HepG2 (cell line): ENCODE measurements around the gene AHCY. TPM values are rescaled to one million over a fixed set of nuclear protein-coding genes. Genes with fewer than 3 reads are reported as not detected.

Experiments
- ATAC-seq: fragments of 200-7000 bp; cut with Tn5 transposase; 3 replicates; pipeline ENCODE4 v1.9.1; 2020; ENCODE audit warnings: mild to moderate bottlenecking, moderate library complexity
- BruUV-seq: library from RNA; stranded (reverse); fragments of 400-500 nt; replicated peaks from 2 replicates; lab custom pipeline; 2021; lab: Mats Ljungman, UMichigan
- CTCF ChIA-PET: fragments of 300-600 bp; formaldehyde crosslinking; extraction: SDS; loops from one replicate; lab custom pipeline; 2021; ENCODE audit warnings: low total read pairs, inconsistent platforms, low intra/inter-chr PET ratio; lab: Yijun Ruan, JAX
- POLR2A ChIA-PET: fragments of 350-600 bp; sonication (Branson Sonifier 250); formaldehyde crosslinking; loops from one replicate; lab custom pipeline; 2020; ENCODE audit warnings: antibody characterized with exemption, inconsistent platforms; lab: Yijun Ruan, JAX
- DNase-seq: peaks from one replicate; pipeline ENCODE4 v3.0.0-alpha.2; 2015; ENCODE audit warnings: low spot score
- FAIRE-seq: peaks from 3 replicates; lab custom pipeline; 2011; peaks lifted over from hg19 to GRCh38; lab: Jason Lieb, UNC
- H2AFZ ChIP-seq: one replicate; pipeline ENCODE4 v1.6.1; 2011; ENCODE audit warnings: low read length, inconsistent platforms
- H3K27ac ChIP-seq: fragments of 300-600 bp; 3 replicates; pipeline ENCODE4 v1.8.0; 2011; ENCODE audit warnings: mixed run types, mild to moderate bottlenecking, mixed read lengths, low read length, inconsistent platforms; ENCODE audit not compliant: insufficient read depth; ENCODE audit errors: extremely low read length
- H3K27me3 ChIP-seq, 2 experiments: fragments of 200-600 bp in 1 of 2; 2 replicates in 1 of 2; 3 replicates in 1 of 2; pipeline versions ENCODE4 v1.6.0 to v1.8.0; 2011; ENCODE audit warnings: low read length in 2 of 2, mild to moderate bottlenecking in 2 of 2, moderate library complexity in 2 of 2, inconsistent platforms in 1 of 2; ENCODE audit not compliant: insufficient read depth in 2 of 2, control insufficient read depth in 1 of 2
- H3K36me3 ChIP-seq, 2 experiments: fragments of 200-600 bp in 1 of 2; replicated peaks in 1 of 2; 2 replicates in 1 of 2; 3 replicates in 1 of 2; pipeline versions ENCODE4 v1.5.1 to v1.8.0; 2011; ENCODE audit warnings: low read length in 2 of 2, inconsistent platforms in 1 of 2; ENCODE audit not compliant: insufficient read depth in 2 of 2, control insufficient read depth in 1 of 2
- H3K4me1 ChIP-seq: 2 replicates; pipeline ENCODE4 v1.5.1; 2012; ENCODE audit warnings: low read length, inconsistent platforms; ENCODE audit not compliant: insufficient read depth
- H3K4me2 ChIP-seq: 2 replicates; pipeline ENCODE4 v1.6.0; 2011; ENCODE audit warnings: low read depth, low read length, inconsistent platforms
- H3K4me3 ChIP-seq, 3 experiments: fragments of 200-600 bp in 1 of 3; sonication (generic), shearing (Covaris generic) in 1 of 3; replicated peaks in 1 of 3; 2 replicates each; pipeline ENCODE4 v1.5.1; 2011 to 2016; ENCODE audit warnings: low read length in 3 of 3, inconsistent platforms in 2 of 3, low read depth in 2 of 3, mild to moderate bottlenecking in 2 of 3, control low read depth in 1 of 3, mixed read lengths in 1 of 3; ENCODE audit not compliant: insufficient read depth in 1 of 3
- H3K79me2 ChIP-seq: one replicate; pipeline ENCODE4 v1.6.1; 2011; ENCODE audit warnings: low read length, inconsistent platforms; ENCODE audit not compliant: insufficient read depth
- H3K9ac ChIP-seq: 2 replicates; pipeline ENCODE4 v1.6.0; 2011; ENCODE audit warnings: mild to moderate bottlenecking, low read depth, low read length, inconsistent platforms; ENCODE audit not compliant: insufficient read depth
- H3K9me3 ChIP-seq: 2 replicates; pipeline ENCODE4 v1.5.1; 2012; ENCODE audit warnings: mild to moderate bottlenecking, low read length
- H4K20me1 ChIP-seq: 2 replicates; pipeline ENCODE4 v1.6.0; 2011; ENCODE audit warnings: inconsistent platforms, mild to moderate bottlenecking, low read length, moderate library complexity; ENCODE audit not compliant: insufficient read depth
- BCL3 ChIP-seq: sonication (generic); formaldehyde crosslinking; IDR thresholded peaks from 2 replicates; pipeline ENCODE4 v1.5.1; 2020; ENCODE audit warnings: mild to moderate bottlenecking, missing genetic modification reagents, moderate library complexity
- DR1 ChIP-seq: sonication (generic); formaldehyde crosslinking; IDR thresholded peaks from 2 replicates; pipeline ENCODE4 v1.8.0; 2021; ENCODE audit warnings: mild to moderate bottlenecking, missing genetic modification reagents, inconsistent platforms
- ESRRA ChIP-seq: sonication (generic); formaldehyde crosslinking; IDR thresholded peaks from 2 replicates; pipeline ENCODE4 v1.5.1; 2020; ENCODE audit warnings: mild to moderate bottlenecking, low read depth, missing genetic modification reagents
- PHF21A ChIP-seq: sonication (generic); formaldehyde crosslinking; IDR thresholded peaks from 2 replicates; pipeline ENCODE4 v1.5.0; 2020; ENCODE audit warnings: mild to moderate bottlenecking, missing genetic modification reagents
- SMARCE1 ChIP-seq: fragments of 450-650 bp; IDR thresholded peaks from 2 replicates; pipeline ENCODE4 v1.6.1; 2017; ENCODE audit warnings: borderline replicate concordance
- WIZ ChIP-seq: sonication (generic); formaldehyde crosslinking; IDR thresholded peaks from 2 replicates; pipeline ENCODE4 v1.5.1; 2020; ENCODE audit warnings: mild to moderate bottlenecking, missing genetic modification reagents
- ZFYVE20 ChIP-seq: sonication (generic); formaldehyde crosslinking; IDR thresholded peaks from 2 replicates; pipeline ENCODE4 v1.8.0; 2023; ENCODE audit warnings: low read depth, mild to moderate bottlenecking, moderate library complexity, missing genetic modification reagents, borderline replicate concordance
- ZHX1 ChIP-seq: sonication (generic); formaldehyde crosslinking; IDR thresholded peaks from 2 replicates; pipeline ENCODE4 v1.8.1; 2022; ENCODE audit warnings: low read depth, mild to moderate bottlenecking, missing genetic modification reagents
- ZNF687 ChIP-seq: sonication (generic); formaldehyde crosslinking; IDR thresholded peaks from 2 replicates; pipeline ENCODE4 v1.5.1; 2020; ENCODE audit warnings: mild to moderate bottlenecking, missing genetic modification reagents, moderate library complexity
- ZNF839 ChIP-seq: sonication (generic); formaldehyde crosslinking; IDR thresholded peaks from 2 replicates; pipeline ENCODE4 v1.4.0; 2020; ENCODE audit warnings: missing genetic modification reagents, mild to moderate bottlenecking, borderline replicate concordance
- WGBS: methylation state at CpG from one replicate; pipeline ENCODE4 v1.1.6; 2017; ENCODE audit warnings: low lambda C conversion rate; 5-methylcytosine and 5-hydroxymethylcytosine counted together
- in situ Hi-C: cut with HindIII; loops from 2 replicates; pipeline ENCODE4 v1.10.0; 2017; ENCODE audit warnings: low pct_unique_long_range_greater_than_20kb; ENCODE audit not compliant: extremely low pct_ligation_motif_present
- intact Hi-C: fragments of 100-400 bp; cut with micrococcal nuclease; formaldehyde crosslinking; loops from one replicate; pipeline ENCODE4 v1.10.0; 2022; ENCODE audit not compliant: unreplicated experiment
- polyA plus RNA-seq, 8 experiments: library from polyadenylated mRNA; depleted of rRNA in 3 of 8; stranded (reverse) in 7 of 8; unstranded in 1 of 8; fragments of >200 nt; fragmentation: Illumina TruSeq in 4 of 8; extraction: Trizol in 4 of 8; gene quantifications; 2 replicates each; pipeline versions ENCODE4 v1.2.1 to v1.2.3, GENCODE V29; 2011 to 2016; ENCODE audit warnings: low read depth in 4 of 8, missing spikeins in 1 of 8, mixed read lengths in 1 of 8; ENCODE audit not compliant: insufficient read depth in 1 of 8
- total RNA-seq, 5 experiments: library from RNA; depleted of rRNA; stranded (reverse); fragments of >200 nt; fragmentation: Illumina TruSeq; extraction: Trizol; gene quantifications; 2 replicates each; pipeline ENCODE4 v1.2.3, GENCODE V29; 2016; ENCODE audit warnings: low read depth in 1 of 5
- TF ChIP-seq, protein P1 (sequence below): sonication (generic); IDR thresholded peaks from 2 replicates; pipeline ENCODE4 v1.6.1; 2016; ENCODE audit warnings: low read depth, borderline replicate concordance
- TF ChIP-seq, protein P2 (sequence below), 2 experiments: fragments of 450-650 bp in 1 of 2; sonication (generic) in 1 of 2; formaldehyde crosslinking; IDR thresholded peaks; 2 replicates each; pipeline versions ENCODE4 v1.5.0 to v1.8.0; 2020 to 2022; ENCODE audit warnings: mild to moderate bottlenecking in 1 of 2, missing genetic modification reagents in 1 of 2

AHCY gene
- total and polyA plus RNA-seq, 2 of the 13 experiments (the other 11 are each of a cell fraction or from before 2014, with no cell fraction given) = 407 to 419 TPM

DNA sequence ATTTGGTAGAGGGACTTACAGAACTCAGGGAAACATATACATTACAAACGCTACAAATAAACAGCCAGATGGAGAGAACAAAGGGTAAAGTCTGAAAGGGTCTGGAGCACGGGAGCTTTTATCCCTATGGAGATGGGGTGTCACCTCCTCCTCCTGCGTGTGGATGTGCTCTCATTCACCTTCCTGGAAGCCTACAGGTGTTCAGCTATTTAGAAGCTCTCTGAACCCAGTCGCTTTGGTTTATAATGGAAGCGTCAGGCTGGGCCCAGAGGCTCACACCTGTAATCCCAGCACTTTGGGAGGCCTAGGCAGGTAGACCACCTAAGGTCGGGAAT is 42.2 kb upstream of the AHCY start:
- no peaks in the 10 kb centered on the region for H3K79me2 ChIP-seq
- no peak overlapping the region for H3K27ac ChIP-seq
- POLR2A ChIA-PET = interaction anchor here (1.3 to 4.5 kb wide), 4 partner anchors 10 to 34 kb away, joined by 3 to 46 read pairs (median 15); partner anchors contain the start of gene ITCH
- peaks cover 72% of the 10 kb centered on the region for H3K4me1 ChIP-seq
- H3K4me2 ChIP-seq = peak overlapping the region; percentile 75
- FAIRE-seq = no peak
- H3K36me3 ChIP-seq = no peaks in the 10 kb centered on the region
- CTCF ChIA-PET = no interaction called here
- no peaks in the 10 kb centered on the region for H3K27me3 ChIP-seq
- no peak overlapping the region for H3K9ac ChIP-seq
- ATAC-seq = peak; percentile 36
- no peaks in the 10 kb centered on the region for H3K9me3 ChIP-seq
- DNase-seq = no peak
- BruUV-seq = no TSS peak
- intact Hi-C loops = loop anchor here (2.0 kb wide), 1 partner anchor 17 kb away; the partner anchor contains the start of gene ITCH
- no peak overlapping the region for H3K4me3 ChIP-seq
- 28% methylated on average over 6 of the region's 6 CpGs for WGBS
- H2AFZ ChIP-seq = no peak overlapping the region
- in situ Hi-C loops = no loop called here
- H4K20me1 ChIP-seq = no peaks in the 10 kb centered on the region
- TF ChIP-seq, protein P1, sequence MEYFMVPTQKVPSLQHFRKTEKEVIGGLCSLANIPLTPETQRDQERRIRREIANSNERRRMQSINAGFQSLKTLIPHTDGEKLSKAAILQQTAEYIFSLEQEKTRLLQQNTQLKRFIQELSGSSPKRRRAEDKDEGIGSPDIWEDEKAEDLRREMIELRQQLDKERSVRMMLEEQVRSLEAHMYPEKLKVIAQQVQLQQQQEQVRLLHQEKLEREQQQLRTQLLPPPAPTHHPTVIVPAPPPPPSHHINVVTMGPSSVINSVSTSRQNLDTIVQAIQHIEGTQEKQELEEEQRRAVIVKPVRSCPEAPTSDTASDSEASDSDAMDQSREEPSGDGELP = no peak
- TF ChIP-seq ZFYVE20 (CRISPR knock-in tag) = no peak
- TF ChIP-seq, protein P2, sequence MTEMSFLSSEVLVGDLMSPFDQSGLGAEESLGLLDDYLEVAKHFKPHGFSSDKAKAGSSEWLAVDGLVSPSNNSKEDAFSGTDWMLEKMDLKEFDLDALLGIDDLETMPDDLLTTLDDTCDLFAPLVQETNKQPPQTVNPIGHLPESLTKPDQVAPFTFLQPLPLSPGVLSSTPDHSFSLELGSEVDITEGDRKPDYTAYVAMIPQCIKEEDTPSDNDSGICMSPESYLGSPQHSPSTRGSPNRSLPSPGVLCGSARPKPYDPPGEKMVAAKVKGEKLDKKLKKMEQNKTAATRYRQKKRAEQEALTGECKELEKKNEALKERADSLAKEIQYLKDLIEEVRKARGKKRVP (CRISPR knock-in tag; IDR thresholded peaks at IDR 0.05) = no peak
- TF ChIP-seq ZHX1 (CRISPR knock-in tag) = no peak
- no peak for TF ChIP-seq ZNF687 (CRISPR knock-in tag)
- peak; percentile 11; the same call in 1 of the 2 replicates for TF ChIP-seq PHF21A (CRISPR knock-in tag)
- TF ChIP-seq WIZ = no peak
- TF ChIP-seq ZNF839 = no peak
- no peak for TF ChIP-seq SMARCE1
- no peak for TF ChIP-seq DR1 (CRISPR knock-in tag)
- peak; percentile 34; the same call in 1 of the 2 replicates for TF ChIP-seq BCL3 (CRISPR knock-in tag)
- TF ChIP-seq ESRRA (CRISPR knock-in tag) = no peak
